Activated T-cell treated with anti-CD3 and anti-CD28 coated beads for 1 hour (primary cell): ENCODE data around the gene STXBP4.

ENCODE experiments used
- DNase-seq: peaks from one replicate; pipeline ENCODE4 v3.0.0-alpha.2; 2020; ENCODE audit warnings: low read depth

The STXBP4 gene

DNA sequence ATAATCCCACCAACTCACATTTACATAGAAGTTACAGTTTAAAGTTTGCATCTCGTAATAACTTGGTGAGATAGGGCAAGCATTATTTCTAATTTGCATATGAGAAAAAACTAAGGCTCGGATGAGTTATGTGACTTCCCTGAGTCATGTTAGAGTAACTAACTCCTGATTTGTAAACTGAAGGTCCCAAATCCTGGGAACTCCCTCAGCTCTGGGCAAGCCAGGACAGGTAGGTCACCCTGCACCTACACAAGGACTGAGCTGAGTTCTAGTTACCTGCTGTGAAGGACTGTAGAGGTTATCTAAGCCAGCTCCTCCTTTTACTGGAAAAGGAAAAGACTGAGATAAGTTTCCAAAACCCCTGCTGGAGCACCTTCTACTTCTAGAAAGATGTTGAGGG lies 204.0 kb downstream of the STXBP4 start:
- no peak for DNase-seq

DNA sequence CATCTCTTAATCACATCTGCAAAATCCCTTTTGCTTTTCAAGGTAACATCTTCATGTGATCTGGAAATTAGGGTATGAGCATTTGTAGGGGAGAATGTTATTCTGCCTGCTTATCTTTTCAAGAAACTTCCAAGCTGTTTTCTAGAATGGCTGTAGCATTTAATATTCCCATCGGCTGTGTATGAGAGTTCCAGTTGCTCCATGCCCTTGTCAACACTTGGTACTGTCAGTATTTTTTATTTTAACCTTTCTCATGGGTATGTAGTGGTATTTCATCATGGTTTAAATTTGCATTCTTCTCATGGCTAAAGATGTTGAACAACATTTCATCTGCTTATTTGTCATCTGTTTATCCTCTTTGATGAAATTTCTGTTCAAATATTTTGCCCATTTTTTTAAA lies 205.6 kb downstream of the STXBP4 start:
- DNase-seq: no peak

DNA sequence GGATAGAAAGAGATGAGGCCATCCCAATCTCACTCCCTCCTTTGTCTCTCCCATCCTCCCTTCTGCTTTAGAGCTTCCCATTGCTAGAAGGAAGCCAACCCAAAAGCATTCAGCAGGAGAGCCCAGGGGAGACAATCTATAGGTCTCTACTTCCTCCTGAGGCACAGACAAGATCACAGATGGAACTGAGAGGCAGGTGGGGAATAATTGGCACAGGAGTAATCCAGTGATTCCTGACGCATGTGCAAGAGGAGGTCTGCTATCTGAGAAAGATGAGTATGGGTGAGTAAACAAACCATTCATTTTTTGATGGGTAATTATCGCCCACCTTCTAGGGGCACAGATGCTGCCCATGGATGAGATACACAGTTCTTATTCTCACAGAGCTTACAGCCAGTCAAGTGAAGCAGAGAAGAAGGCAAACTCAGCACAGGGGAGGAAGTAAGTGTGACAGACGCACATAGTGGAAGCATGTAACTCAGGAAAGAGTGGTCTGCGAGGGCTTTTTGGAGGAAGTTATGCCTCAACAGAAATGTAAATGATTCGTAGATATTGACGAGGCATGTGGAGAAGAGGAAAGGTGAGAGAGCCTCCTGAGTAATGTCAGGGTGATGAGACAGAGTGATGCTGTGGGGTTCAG lies 207.3 kb downstream of the STXBP4 start:
- no peak for DNase-seq

DNA sequence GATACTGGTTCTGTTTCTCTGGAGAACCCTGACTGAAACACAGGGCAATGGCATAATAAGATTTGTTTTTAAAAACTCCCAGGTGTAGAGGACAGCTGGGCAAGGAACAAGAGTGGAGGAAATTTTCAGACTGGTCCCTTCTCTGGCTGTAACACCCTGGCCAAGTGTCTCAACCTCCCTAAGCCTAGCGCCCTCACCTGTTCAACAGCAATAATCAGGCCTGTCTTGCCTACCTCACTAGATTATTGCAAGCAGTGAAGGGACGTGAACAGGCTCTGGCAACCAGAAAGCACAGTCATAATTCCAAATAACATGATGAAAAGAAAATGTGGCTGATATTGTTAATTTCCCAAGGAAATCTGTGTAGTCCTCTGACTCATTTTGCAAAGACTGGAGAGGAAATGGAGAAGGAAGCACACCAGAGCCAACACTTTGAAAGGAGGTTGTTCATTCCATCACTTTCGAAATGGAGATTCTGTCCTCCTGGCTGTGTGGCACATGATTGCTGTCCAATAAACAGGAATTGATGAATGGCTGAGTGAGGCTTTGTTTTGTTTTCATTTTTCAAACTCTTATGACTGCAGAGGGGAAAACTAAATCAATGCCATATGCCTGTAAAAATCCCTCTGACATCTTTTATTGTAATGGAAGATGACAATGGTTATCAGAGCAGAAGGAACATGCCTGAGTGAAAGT lies 208.7 kb downstream of the STXBP4 start:
- no peak for DNase-seq

DNA sequence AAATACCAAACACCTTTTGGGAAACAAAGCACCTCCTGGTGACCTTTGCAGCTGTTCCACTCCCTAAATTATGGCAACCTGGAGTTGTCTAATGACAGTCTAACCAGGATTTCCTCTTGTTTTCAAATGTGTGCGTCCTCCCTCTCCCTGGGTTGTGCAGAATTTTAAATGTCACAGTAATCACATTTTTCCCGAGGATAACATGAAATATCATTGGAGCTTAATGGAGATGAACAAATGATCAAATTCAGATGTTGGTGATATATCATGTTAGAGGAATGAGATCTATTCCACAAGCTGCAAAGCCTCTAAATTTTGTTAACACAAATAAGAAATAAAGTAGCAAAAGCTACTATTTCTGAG lies 209.3 kb downstream of the STXBP4 start:
- DNase-seq: no peak

DNA sequence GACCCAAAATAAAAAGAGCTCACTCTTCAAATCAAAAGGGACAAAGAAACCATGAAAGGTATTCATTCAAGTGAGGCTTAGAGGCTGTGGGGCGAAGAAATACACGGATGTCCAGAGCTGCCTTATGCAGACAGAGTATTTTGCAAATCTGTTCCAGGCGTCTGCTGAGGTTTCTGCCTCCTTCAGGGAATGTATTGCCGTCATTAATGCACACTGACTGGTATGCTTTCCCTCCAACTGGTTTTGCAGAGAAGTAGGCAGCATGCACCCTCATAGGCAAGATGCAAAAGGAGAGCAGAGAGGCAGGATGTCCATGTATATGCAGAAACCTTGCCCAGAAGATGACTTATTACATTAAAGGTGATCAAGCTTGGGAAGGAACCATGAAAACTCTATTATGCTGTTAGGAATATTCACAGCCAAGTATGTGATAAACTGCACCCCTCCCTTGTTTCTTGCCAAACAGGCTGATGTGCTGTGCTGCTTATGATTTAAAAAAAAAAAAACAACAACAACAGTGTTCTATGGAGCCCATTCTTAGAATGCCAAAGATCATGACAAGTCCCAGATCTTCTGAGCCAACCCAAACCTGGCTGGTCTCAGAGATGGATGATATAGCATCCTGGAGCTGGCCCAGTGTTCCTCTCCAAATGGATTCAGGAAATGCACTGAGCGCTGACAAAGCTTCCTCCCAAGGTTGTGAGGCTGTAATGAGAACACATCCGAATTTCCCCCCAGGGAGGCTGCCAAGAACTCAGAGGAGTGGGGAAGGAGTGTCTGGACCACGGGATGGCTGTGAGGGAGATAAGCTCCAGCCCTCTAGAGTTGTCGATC lies 218.6 kb downstream of the STXBP4 start:
- no peak for DNase-seq

DNA sequence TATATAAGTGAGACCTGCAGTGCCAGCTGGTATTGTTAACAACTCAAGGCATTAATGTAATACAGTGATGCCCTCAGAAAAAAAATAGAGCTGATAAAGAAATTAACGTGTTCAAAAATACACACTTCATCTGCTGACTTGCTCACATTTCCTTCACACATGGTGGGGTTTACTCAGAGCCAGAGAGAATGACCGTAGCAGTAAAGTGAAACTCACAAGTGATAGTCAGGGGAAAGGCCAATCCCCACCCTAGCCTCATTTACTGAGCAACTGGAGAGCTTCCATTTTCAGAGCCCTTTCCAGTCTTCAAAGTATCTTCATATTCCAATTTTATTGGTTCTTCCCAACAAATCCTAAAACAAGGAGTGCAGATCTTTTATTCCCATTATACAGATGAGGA lies 222.2 kb downstream of the STXBP4 start:
- no peak for DNase-seq

DNA sequence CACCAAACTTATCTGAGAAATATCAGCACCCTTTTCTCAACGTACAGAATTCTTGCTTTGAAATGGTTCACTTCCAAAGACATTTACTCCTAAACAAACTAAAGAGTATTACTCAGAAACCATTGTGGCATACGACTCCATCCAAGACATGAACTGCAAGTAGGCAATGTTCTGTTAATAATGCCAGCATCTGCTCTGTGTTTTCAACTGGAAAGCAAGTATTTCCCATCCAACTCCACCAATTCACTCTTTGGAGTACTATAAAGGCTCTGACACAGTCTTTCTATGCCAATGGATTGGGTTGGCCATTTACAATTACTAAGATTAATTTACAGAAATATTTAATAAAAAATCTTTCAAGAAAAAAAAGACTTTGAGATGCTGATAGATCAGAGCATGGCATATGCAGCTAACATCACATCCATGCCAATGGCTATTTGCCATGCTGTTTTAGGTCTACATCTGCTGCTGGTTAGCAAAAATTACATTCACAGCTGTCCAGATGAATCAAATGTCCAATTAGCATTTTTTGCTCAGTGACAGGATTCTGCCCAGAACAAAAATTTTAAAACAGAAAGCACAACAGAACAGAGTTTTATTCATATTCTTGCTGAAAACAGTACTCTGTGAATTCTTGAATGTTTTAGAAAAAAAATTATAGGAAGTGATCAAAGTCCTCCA lies 230.3 kb downstream of the STXBP4 start:
- no peak for DNase-seq

DNA sequence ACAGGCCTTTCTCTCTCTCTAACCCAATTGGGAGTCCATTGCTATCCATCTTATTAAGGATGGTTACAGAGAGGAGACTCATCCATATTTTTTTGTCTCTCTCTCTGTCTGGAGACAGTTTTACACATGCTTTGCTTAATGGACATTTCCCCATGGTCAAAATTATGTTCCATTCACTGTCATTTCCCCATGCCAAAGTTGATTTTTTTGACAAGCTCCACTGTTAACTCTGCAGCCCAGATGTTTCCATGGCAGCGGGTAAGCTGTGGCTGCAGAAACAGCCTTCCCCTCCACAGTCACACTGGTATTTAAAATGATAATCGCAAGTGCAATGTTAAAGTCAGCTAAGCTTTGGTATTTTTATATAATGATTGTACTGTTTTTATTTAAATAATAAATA lies 232.3 kb downstream of the STXBP4 start:
- no peak for DNase-seq

DNA sequence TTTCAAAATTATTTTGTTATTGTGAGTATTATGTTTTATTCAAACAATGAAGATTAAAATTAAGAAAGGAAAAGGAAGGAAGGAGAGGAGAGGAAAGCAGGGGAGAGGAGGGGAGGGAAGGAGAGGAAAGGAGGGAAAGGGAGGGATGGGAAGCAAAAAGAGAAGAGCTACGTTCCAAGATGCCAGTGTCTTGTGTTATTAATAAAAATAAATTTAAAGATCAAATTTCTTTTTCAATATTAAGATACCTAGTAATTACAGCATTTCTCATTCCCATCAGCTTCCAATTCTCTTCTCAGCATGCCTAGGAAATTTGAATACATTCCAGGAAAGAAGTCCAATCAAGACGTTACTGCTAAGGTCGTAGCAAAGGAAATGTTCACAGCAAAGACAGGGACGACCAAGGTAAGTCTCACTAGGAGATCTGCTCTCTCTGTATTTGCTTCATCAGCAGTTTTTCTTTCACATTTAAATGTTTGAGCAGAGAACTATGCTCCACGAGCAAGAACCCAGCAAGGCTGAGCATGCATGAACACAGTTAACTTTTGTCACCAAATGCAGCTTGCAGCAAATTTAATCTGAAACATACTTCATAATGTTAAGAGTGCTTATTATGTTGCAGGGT lies 232.9 kb downstream of the STXBP4 start:
- DNase-seq: no peak

DNA sequence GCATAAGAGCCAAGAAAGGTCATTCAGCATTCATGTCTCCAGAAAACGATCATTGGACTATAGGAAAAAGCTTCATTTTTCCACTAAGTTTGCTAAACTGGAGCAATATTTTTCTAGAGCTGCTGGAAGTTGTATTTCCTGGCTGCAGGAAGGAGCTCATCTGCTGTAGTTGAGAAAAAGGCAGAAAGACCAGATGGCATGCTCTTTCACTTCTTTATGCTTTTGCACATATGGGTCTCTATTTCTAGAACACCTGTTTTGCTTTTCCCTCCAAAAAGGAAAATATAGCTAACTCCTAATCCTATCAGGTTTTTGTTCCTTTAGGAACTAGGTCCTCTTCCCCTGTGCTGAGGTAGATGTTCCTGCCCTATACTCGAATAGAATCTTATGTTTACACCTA lies 234.3 kb downstream of the STXBP4 start:
- DNase-seq: no peak

DNA sequence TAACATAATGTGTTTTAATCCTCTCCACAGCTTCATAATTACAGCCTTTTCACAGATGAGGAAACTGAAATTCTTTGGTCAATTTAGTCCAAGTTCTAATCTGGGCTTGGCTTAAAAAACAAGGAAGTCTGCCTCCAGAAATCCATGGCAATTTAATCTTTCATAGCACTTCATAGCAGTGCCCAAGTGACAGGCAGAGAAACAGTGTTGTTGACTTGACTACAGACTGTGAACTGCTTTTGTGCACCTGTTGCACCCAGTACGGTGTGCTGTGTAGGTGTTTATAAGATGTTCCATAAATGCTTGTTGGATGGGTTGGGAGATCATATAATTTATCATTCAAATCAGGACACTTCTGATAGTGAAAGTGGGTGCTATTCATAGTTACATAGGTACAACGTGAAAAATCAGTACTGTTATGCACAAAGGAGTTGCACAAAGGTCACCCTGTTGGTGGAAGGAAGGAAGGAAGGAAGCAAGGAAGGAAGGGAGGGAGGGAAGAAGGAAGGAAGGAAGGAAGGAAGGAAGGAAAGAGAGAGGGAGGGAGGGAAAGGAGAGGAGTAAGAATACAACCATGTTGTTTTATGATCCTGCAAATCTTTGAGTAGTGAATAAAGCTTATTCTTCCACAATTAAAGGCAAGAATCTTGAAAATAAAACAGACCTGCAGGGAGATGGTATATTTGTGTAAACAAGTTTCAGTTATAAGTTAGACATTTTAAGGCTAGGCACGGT lies 239.7 kb downstream of the STXBP4 start:
- no peak for DNase-seq

DNA sequence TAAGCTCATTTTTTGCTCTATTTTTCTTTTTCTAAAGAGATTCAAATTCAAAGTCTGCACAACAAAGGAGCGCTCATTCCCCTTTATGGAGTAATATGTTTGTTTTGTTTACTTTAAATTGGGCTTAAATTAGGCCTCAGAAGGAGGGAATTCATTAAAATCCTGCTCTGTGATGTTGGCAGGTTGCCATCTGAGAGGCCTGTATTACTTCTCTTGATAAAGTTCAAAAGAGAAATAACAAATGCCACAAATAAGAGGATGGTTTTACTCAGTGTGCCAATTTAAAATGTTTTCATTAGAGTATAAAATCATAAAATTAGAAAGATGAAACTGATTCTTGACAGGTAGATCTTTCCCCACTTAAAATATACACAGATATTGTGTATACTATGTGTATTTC lies 241.7 kb downstream of the STXBP4 start:
- no peak for DNase-seq

DNA sequence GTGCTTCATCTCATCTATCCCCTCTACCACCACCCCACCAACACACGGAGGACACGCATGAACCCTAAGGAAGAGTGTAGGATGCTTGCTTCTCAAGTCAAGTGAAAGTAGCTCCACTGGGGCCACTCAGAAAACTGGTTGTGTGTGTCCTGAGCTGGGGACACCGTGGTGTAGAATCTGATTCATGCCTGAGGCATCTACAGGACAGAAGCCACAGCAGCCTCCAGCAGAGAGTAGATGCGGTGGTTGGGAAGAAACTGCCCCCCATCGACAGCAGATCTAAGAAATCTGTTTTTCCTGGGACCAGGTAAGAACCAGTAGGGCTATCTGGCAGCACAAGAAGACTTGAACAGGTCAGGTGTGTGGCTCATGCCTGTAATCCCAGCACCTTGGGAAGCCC lies 244.3 kb downstream of the STXBP4 start:
- DNase-seq: no peak

DNA sequence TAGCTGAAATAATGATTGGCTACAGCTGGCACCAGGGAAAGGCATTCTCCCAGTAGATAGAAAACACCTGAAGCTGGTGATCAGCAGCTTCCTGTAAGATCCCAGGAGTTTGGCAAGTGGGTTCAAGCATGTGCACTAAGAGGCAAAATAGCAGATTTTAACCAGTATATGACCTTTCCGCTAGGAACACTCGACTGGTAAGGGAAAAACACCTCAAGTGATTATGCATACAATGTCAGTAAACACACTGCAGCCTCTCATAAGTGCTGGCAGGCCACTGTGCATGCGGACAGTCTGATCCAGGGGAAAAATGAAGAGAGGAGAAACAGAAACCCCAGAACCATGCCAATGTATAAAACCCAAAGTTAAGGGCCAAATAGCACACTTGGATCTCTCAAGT lies 247.1 kb downstream of the STXBP4 start:
- DNase-seq: no peak

DNA sequence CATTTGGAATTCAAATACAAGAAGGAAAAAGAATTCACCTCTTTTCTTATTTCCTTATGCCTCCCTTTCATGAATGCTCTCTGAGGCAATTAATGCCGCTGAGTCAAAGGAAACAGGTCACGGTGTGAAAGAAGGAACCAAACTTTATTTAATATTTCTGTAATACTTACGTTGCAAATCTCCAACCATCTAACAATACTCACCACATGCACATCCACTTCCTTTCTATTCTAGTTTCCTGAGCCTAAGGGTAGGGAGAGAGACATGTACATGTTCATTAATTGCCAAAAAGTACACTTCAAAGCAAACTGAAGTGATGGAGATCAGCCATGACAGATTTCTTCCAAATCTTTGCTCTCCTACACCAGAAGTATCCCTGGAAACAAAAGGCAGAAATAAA lies 248.3 kb downstream of the STXBP4 start:
- DNase-seq: no peak

DNA sequence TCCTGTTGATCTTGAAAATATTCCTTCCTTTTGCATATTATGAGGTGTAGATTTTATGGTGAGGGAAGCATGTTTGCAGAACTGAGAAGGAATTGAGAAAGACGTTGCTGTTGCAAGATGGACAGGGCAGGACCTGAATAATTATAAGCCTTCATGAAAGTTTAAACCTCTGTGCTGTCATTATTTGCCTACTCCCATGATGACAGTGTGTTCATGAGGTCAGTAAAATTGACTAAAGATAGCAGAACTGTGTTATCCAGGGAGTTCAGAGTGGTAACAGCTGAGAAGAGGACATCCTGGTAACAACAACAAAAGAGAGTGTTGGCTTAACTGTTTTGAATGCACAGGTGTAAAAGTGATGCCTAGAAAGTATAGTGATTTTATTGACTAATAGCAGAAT lies 250.9 kb downstream of the STXBP4 start:
- no peak for DNase-seq

DNA sequence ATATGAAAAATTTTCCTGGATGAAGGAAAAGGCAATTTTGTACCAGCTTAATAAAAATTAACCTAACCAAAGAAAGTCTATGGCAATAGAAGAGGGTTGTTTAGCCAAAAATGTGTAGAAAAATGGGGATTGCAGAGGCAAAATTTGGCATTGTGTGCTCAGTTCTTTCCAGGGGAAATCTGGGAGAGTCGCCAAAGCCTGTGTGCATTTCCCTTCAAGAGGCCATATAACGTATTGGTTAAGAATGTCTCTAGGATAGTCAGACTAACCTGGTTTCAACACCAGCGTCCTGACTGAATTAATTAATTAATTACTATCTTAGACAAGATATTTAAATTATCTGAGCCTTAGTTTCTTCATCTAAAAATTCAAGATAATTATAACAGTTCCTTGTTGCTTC lies 251.4 kb downstream of the STXBP4 start:
- no peak for DNase-seq
